Naive thymus-derived CD4-positive, alpha-beta T cell (primary cell): ENCODE results near the gene EIF4ENIF1. TPM values are rescaled to one million over a fixed set of nuclear protein-coding genes. Genes with fewer than 3 reads are reported as not detected.

Experiments used
- ATAC-seq: fragments of 150-1000 bp; cut with Tn5 transposase; 2 replicates; pipeline ENCODE4 v1.10.0; 2021; ENCODE audit warnings: mild to moderate bottlenecking, moderate library complexity
- CTCF ChIA-PET: fragments of 350-600 bp; sonication (Branson Sonifier 250); formaldehyde crosslinking; loops from one replicate; lab custom pipeline; 2021; ENCODE audit warnings: antibody characterized with exemption; lab: Charles Lee
- POLR2A ChIA-PET: fragments of 350-600 bp; sonication (Branson Sonifier 250); formaldehyde crosslinking; loops from one replicate; lab custom pipeline; 2021; ENCODE audit warnings: antibody characterized with exemption, inconsistent platforms; lab: Charles Lee
- DNase-seq, 9 donors: peaks; one replicate each; pipeline versions ENCODE4 v3.0.0 to v3.0.0-alpha.2; 2020 to 2022; ENCODE audit warnings: mixed read lengths in 1 of 9
- H3K27ac ChIP-seq: one replicate; pipeline ENCODE4 v1.7.0; 2013; ENCODE audit warnings: mild to moderate bottlenecking, low read depth, low read length, moderate library complexity
- H3K27me3 ChIP-seq, 2 donors: one replicate each; pipeline ENCODE4 v1.7.0; 2013; ENCODE audit warnings: low read length in 2 of 2, mild to moderate bottlenecking in 2 of 2, moderate library complexity in 2 of 2; ENCODE audit not compliant: control insufficient read depth in 2 of 2, insufficient read depth in 2 of 2
- H3K36me3 ChIP-seq, 3 experiments: 1 replicate in 2 of 3; 2 replicates in 1 of 3; pipeline ENCODE4 v1.7.0; 2013; ENCODE audit warnings: low read length in 3 of 3, mild to moderate bottlenecking in 3 of 3, moderate library complexity in 1 of 3; ENCODE audit not compliant: insufficient read depth in 3 of 3, control insufficient read depth in 2 of 3
- H3K4me1 ChIP-seq, 2 donors: one replicate each; pipeline ENCODE4 v1.7.0; 2013; ENCODE audit warnings: low read length in 2 of 2, mild to moderate bottlenecking in 2 of 2, moderate library complexity in 1 of 2; ENCODE audit not compliant: control insufficient read depth in 2 of 2, insufficient read depth in 2 of 2
- H3K4me3 ChIP-seq: 2 replicates; pipeline ENCODE4 v1.7.0; 2013; ENCODE audit warnings: mild to moderate bottlenecking, low read length
- H3K9me3 ChIP-seq, 3 experiments: 1 replicate in 2 of 3; 2 replicates in 1 of 3; pipeline ENCODE4 v1.7.0; 2013; ENCODE audit warnings: low read length in 3 of 3; ENCODE audit not compliant: control insufficient read depth in 2 of 3
- H3K27ac Mint-ChIP-seq, 9 donors: one replicate each; pipeline ENCODE4 v1.8.0; 2020 to 2022; ENCODE audit warnings: mixed read lengths in 9 of 9, mild to moderate bottlenecking in 8 of 9, moderate library complexity in 5 of 9, inconsistent platforms in 2 of 9
- H3K27me3 Mint-ChIP-seq, 5 donors: one replicate each; pipeline ENCODE4 v1.8.0; 2021 to 2022; ENCODE audit warnings: mixed read lengths in 5 of 5, mild to moderate bottlenecking in 1 of 5
- H3K36me3 Mint-ChIP-seq, 5 donors: one replicate each; pipeline ENCODE4 v1.8.0; 2020 to 2022; ENCODE audit warnings: mixed read lengths in 5 of 5, mild to moderate bottlenecking in 3 of 5, inconsistent platforms in 1 of 5
- H3K4me1 Mint-ChIP-seq, 7 donors: one replicate each; pipeline ENCODE4 v1.8.0; 2020 to 2022; ENCODE audit warnings: mixed read lengths in 7 of 7, mild to moderate bottlenecking in 3 of 7, inconsistent platforms in 1 of 7
- H3K4me3 Mint-ChIP-seq, 10 donors: one replicate each; pipeline ENCODE4 v1.8.0; 2020 to 2022; ENCODE audit warnings: mild to moderate bottlenecking in 10 of 10, mixed read lengths in 10 of 10, moderate library complexity in 6 of 10, inconsistent platforms in 2 of 10
- H3K9me3 Mint-ChIP-seq, 11 donors: one replicate each; pipeline ENCODE4 v1.8.0; 2020 to 2022; ENCODE audit warnings: mixed read lengths in 11 of 11, mild to moderate bottlenecking in 4 of 11, inconsistent platforms in 1 of 11, moderate library complexity in 1 of 11
- intact Hi-C, 2 donors: fragments of 100-400 bp; cut with micrococcal nuclease; formaldehyde crosslinking; loops; one replicate each; pipeline ENCODE4 v1.15.1; 2023
- polyA plus RNA-seq, 2 donors: library from polyadenylated mRNA; unstranded; fragments of 300-500 nt; fragmentation: Illumina TruSeq; gene quantifications; one replicate each; pipeline ENCODE4 v1.2.3, GENCODE V29; 2021
- total RNA-seq, 6 experiments: library from RNA in 5 of 6; stranded (reverse) in 5 of 6; gene quantifications; 1 replicate in 5 of 6; 2 replicates in 1 of 6; pipeline ENCODE4 v1.2.3 and lab custom pipeline; 2021 to 2026

Gene EIF4ENIF1
- total and polyA plus RNA-seq, 7 experiments from 2014 or later, result 12.8 to 46.5 (median 26.9) TPM

DNA sequence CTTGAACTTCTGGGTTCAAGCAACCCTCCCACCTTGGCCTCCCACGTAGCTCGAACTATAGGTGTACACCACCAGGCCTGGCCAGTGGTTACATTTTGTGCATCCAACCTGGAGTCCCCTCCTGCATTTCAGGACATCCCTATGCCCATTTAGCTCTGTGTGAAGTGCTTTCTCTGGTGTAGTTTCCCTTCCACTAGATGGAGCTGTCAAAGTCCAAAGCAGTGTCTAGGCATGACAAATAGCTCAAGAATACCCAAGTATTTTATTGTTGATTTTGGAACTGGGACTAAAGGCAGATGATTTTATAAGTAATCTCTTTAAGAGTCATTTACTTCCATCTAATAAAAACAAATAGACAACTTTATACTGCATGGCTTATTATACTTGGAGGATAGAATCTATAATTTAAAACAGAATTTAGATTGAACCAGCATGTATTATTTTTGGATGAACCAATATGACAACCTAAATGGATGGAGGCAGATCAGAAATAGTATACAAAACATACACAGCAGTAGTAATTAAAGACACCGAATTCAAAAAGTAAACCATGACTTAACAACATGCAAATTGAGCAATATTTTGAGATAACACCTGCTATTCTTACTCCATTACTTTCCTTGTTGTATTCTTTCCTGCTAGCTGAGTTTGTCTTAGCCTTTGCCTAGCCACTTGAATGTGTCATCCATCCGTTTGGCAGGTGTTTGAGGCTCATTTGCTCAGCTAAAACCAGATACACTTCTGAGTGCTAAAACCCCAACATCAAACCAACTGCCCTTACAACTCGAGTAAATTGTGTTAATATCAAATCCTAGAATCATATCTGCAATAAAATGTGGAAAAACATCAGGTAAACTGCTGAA, 37.7 kb downstream of the EIF4ENIF1 start:
- no peaks in the 10 kb centered on the region for H3K27me3 Mint-ChIP-seq
- no peak overlapping the region for H3K27ac ChIP-seq
- peaks cover 4 to 44% (median 4%) of the 10 kb centered on the region in 3 experiments for H3K36me3 ChIP-seq
- H3K4me1 ChIP-seq, result no peaks in the 10 kb centered on the region
- peak in 5 of 9 donors; percentile 12 to 31 (median 21) for DNase-seq
- H3K27ac Mint-ChIP-seq, result peak overlapping the region in 7 of 9 donors; percentile 4 to 59 (median 28)
- H3K36me3 Mint-ChIP-seq, result peaks cover 0 to 16% (median 5%) of the 10 kb centered on the region in 5 donors
- CTCF ChIA-PET, result interaction anchor here (0.6 to 1.1 kb wide), 4 partner anchors 28 to 264 kb away, joined by 4 to 7 read pairs (median 4); no protein-coding TSS in a partner anchor
- no peaks in the 10 kb centered on the region for H3K9me3 ChIP-seq
- no peaks in the 10 kb centered on the region for H3K27me3 ChIP-seq
- H3K4me1 Mint-ChIP-seq, result peaks cover 0 to 4% (median 0%) of the 10 kb centered on the region in 7 donors
- POLR2A ChIA-PET, result interaction anchor here (0.7 to 1.4 kb wide), 3 partner anchors 37 to 178 kb away, joined by 4 read pairs; no protein-coding TSS in a partner anchor
- intact Hi-C loops, result loop anchor here (1.0 to 5.0 kb wide), 3 partner anchors 45 to 182 kb away; partner anchors contain the start of gene SFI1 (in 1 of the 2)
- ATAC-seq, result peak; percentile 63
- H3K4me3 ChIP-seq, result no peak overlapping the region
- H3K9me3 Mint-ChIP-seq, result no peaks in the 10 kb centered on the region
- H3K4me3 Mint-ChIP-seq, result no peak overlapping the region

DNA sequence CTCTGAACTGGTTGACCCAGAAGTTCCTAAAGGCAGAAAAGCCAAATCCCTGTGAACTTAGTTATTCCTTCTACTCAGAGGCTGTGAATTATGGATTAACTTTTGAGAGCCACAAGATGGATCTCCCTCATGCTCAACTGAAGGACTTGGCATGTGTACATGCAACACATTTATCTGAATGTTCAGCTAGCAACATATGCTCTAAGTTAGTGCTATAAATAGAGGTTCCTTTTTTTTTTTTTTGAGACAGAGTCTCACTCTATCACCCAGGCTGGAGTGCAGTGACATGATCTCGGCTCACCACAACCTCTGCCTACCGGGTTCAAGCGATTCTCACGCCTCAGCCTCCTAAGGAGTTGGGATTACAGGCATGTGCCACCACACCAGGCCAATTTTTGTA, 40.1 kb downstream of the EIF4ENIF1 start:
- peaks cover 4 to 42% (median 12%) of the 10 kb centered on the region in 3 experiments for H3K36me3 ChIP-seq
- intact Hi-C loops, result no loop called here
- H3K4me3 Mint-ChIP-seq, result no peak overlapping the region
- peaks cover 1 to 20% (median 9%) of the 10 kb centered on the region in 5 donors for H3K36me3 Mint-ChIP-seq
- no peaks in the 10 kb centered on the region for H3K9me3 Mint-ChIP-seq
- ChIA-PET POLR2A (no interaction called here), CTCF (interaction anchor here (0.6 kb wide), 1 partner anchor 605 kb away, joined by 4 read pairs; no protein-coding TSS in a partner anchor)
- no peaks in the 10 kb centered on the region for H3K27me3 Mint-ChIP-seq
- DNase-seq (no peak), ATAC-seq (no peak)
- H3K4me3 ChIP-seq, result no peak overlapping the region
- no peak overlapping the region for H3K27ac ChIP-seq
- H3K27me3 ChIP-seq, result no peaks in the 10 kb centered on the region
- H3K9me3 ChIP-seq, result no peaks in the 10 kb centered on the region
- H3K27ac Mint-ChIP-seq, result peak overlapping the region in 1 of 9 donors; percentile 49
- peaks cover 0 to 7% (median 0%) of the 10 kb centered on the region in 7 donors for H3K4me1 Mint-ChIP-seq
- no peaks in the 10 kb centered on the region for H3K4me1 ChIP-seq

DNA sequence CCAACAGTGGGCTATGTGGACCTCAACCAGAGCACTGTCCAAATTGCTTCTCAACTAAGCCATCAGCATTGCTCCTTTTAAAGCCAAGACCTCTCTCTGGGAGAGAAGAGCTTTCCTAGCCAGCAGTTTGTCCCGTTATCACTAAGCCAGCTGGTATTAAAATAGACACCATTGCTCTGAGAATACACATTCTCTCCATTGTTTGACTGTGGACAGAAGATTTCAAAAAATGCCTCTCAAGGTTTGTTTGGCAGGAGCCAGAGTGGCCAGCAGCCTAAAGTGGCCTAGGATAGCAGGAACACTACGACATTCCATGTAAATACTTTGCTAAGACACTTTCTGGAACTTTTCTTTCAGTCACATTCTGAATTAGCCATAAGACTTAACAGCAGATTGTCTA, 41.3 kb downstream of the EIF4ENIF1 start:
- peaks cover 5 to 42% (median 12%) of the 10 kb centered on the region in 3 experiments for H3K36me3 ChIP-seq

DNA sequence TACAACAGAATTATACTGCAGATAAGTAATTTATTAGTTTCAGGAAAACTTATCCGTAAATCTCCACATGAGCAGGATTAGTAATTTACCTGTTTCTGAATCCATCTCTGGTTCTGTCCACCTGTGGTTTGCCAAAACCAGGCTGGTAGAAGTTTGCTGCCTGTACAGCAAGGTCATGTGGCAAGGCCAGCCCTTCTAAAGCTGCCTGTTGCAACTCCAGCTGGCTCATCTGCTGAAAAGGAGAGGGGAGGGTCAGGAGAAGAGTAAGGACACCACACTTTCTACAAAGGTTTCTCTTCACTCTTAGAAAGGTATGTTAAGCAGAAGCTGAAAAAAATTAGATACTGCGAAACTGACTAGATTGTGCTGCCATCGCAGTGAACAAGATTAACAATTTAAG, 42.3 kb downstream of the EIF4ENIF1 start:
- H3K27ac ChIP-seq, result no peak overlapping the region
- H3K36me3 Mint-ChIP-seq, result peaks cover 4 to 19% (median 8%) of the 10 kb centered on the region in 5 donors
- peaks cover 12 to 52% (median 20%) of the 10 kb centered on the region in 3 experiments for H3K36me3 ChIP-seq
- DNase-seq, result no peak
- ChIA-PET POLR2A (no interaction called here), CTCF (interaction anchor here (1.0 kb wide), 1 partner anchor 26 kb away, joined by 3 read pairs; no protein-coding TSS in a partner anchor)
- no peak overlapping the region for H3K4me3 Mint-ChIP-seq
- no peaks in the 10 kb centered on the region for H3K27me3 ChIP-seq
- H3K4me1 ChIP-seq, result no peaks in the 10 kb centered on the region
- H3K27ac Mint-ChIP-seq, result no peak overlapping the region
- no peak for ATAC-seq
- H3K4me1 Mint-ChIP-seq, result peaks cover 0 to 5% (median 0%) of the 10 kb centered on the region in 7 donors
- no peak overlapping the region for H3K4me3 ChIP-seq
- H3K9me3 ChIP-seq, result no peaks in the 10 kb centered on the region
- no peaks in the 10 kb centered on the region for H3K9me3 Mint-ChIP-seq
- intact Hi-C loops, result no loop called here
- no peaks in the 10 kb centered on the region for H3K27me3 Mint-ChIP-seq

More for the DNA sequence above, 41.3 kb downstream of the EIF4ENIF1 start:
- H3K27me3 ChIP-seq, result no peaks in the 10 kb centered on the region
- intact Hi-C loops, result no loop called here
- ChIA-PET POLR2A (interaction anchor here (0.6 kb wide), 1 partner anchor 196 kb away, joined by 3 read pairs; no protein-coding TSS in a partner anchor), CTCF (interaction anchor here (0.6 to 1.4 kb wide), 3 partner anchors 25 to 186 kb away, joined by 3 to 4 read pairs (median 4); no protein-coding TSS in a partner anchor)
- peaks cover 0 to 7% (median 0%) of the 10 kb centered on the region in 7 donors for H3K4me1 Mint-ChIP-seq
- H3K27ac Mint-ChIP-seq, result peak overlapping the region in 2 of 9 donors; percentile 51 to 52
- no peak overlapping the region for H3K4me3 ChIP-seq
- no peak for ATAC-seq
- no peaks in the 10 kb centered on the region for H3K9me3 Mint-ChIP-seq
- no peak overlapping the region for H3K27ac ChIP-seq
- no peaks in the 10 kb centered on the region for H3K27me3 Mint-ChIP-seq
- H3K9me3 ChIP-seq, result no peaks in the 10 kb centered on the region
- H3K36me3 Mint-ChIP-seq, result peaks cover 4 to 17% (median 8%) of the 10 kb centered on the region in 5 donors
- H3K4me1 ChIP-seq, result no peaks in the 10 kb centered on the region
- no peak overlapping the region for H3K4me3 Mint-ChIP-seq
- DNase-seq, result no peak

DNA sequence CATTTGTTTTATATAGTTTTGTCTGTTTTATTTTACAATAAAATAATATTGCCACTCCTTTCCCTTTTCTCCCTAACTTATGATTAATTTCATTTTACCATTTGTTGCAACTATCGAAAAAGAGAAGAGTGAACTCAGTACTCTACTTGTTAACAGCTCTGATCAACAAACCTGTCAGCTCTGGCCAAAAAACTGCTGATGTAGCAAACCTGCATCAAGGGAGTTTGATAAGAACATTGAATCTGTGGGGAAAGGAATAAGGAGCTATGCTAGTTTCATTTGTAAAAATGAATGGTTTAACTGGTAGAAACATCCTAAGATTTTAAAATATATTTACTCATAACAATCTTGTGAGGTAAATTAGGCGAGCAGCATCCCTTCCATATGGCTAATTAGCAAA, 42.9 kb downstream of the EIF4ENIF1 start:
- H3K4me1 ChIP-seq, result no peaks in the 10 kb centered on the region
- intact Hi-C loops, result no loop called here
- no peak for DNase-seq
- Mint-ChIP-seq H3K27ac (no peak overlapping the region), H3K4me1 (peaks cover 0 to 3% (median 0%) of the 10 kb centered on the region in 7 donors), H3K36me3 (peaks cover 4 to 24% (median 8%) of the 10 kb centered on the region in 5 donors), H3K9me3 (no peaks in the 10 kb centered on the region), H3K4me3 (no peak overlapping the region), H3K27me3 (no peaks in the 10 kb centered on the region)
- CTCF ChIA-PET, result no interaction called here
- ATAC-seq, result no peak
- no peak overlapping the region for H3K27ac ChIP-seq
- H3K27me3 ChIP-seq, result no peaks in the 10 kb centered on the region
- H3K9me3 ChIP-seq, result no peaks in the 10 kb centered on the region
- POLR2A ChIA-PET, result no interaction called here
- no peak overlapping the region for H3K4me3 ChIP-seq
- peaks cover 17 to 57% (median 26%) of the 10 kb centered on the region in 3 experiments for H3K36me3 ChIP-seq

DNA sequence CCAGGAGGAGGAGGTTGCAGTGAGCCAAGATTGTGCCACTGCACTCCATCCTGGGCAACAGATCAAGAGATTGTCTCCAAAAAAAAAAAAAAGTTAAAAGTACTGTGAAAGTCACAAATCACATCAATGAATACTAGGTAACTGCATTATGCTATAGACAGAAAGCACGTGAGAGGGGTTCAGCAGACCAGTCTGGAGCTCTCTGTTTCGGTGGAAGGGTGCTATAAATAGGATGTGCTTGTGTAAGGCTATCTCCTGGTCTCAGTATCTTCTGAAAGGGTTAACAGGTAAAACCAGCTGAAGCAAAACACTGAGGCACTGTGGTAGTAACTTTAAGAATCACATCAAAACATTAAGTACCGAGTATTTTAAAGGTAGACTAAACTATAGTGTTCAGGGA, 43.4 kb downstream of the EIF4ENIF1 start:
- Mint-ChIP-seq H3K27me3 (no peaks in the 10 kb centered on the region), H3K4me3 (no peak overlapping the region), H3K27ac (peak overlapping the region in 3 of 9 donors; percentile 16 to 67 (median 52)), H3K36me3 (peaks cover 4 to 28% (median 8%) of the 10 kb centered on the region in 5 donors), H3K9me3 (no peaks in the 10 kb centered on the region), H3K4me1 (peaks cover 0 to 3% (median 0%) of the 10 kb centered on the region in 7 donors)
- ChIA-PET POLR2A (no interaction called here), CTCF (interaction anchor here (0.7 kb wide), 1 partner anchor 1778 kb away, joined by 4 read pairs; no protein-coding TSS in a partner anchor)
- no peaks in the 10 kb centered on the region for H3K9me3 ChIP-seq
- H3K4me1 ChIP-seq, result no peaks in the 10 kb centered on the region
- no peak overlapping the region for H3K4me3 ChIP-seq
- ATAC-seq (no peak), DNase-seq (no peak)
- no peak overlapping the region for H3K27ac ChIP-seq
- peaks cover 19 to 60% (median 29%) of the 10 kb centered on the region in 3 experiments for H3K36me3 ChIP-seq
- no peaks in the 10 kb centered on the region for H3K27me3 ChIP-seq
- intact Hi-C loops, result no loop called here
